Calu3 (cell line): Measurements from ENCODE around the gene POU2F2. TPM values are rescaled to one million over a fixed set of nuclear protein-coding genes. Genes with fewer than 3 reads are reported as not detected.
"Not testable (repeated sequence)": the region's sequence is repeated elsewhere in the genome, so short reads cannot be mapped to it uniquely, and the experiment has no call there.

Experiments used
- BruUV-seq: library from RNA; stranded (reverse); fragments of 400-500 nt; replicated peaks from 2 replicates; lab custom pipeline; 2021; lab: Mats Ljungman, UMichigan
- CTCF ChIA-PET: fragments of 300-600 bp; sonication (Branson Sonifier 250); formaldehyde crosslinking; loops from one replicate; lab custom pipeline; 2022; ENCODE audit warnings: antibody characterized with exemption; lab: Charles Lee
- DNase-seq: peaks from one replicate; pipeline ENCODE4 v3.0.0; 2022
- H3K27ac Mint-ChIP-seq: one replicate; pipeline ENCODE4 v1.8.0; 2022; ENCODE audit warnings: mixed read lengths; ENCODE audit not compliant: unreplicated experiment
- H3K27me3 Mint-ChIP-seq: one replicate; pipeline ENCODE4 v1.8.0; 2022; ENCODE audit warnings: mixed read lengths; ENCODE audit not compliant: unreplicated experiment
- H3K36me3 Mint-ChIP-seq: one replicate; pipeline ENCODE4 v1.8.0; 2022; ENCODE audit warnings: mild to moderate bottlenecking, moderate library complexity, mixed read lengths; ENCODE audit not compliant: insufficient read depth, unreplicated experiment
- H3K4me1 Mint-ChIP-seq: one replicate; pipeline ENCODE4 v1.8.0; 2022; ENCODE audit warnings: mild to moderate bottlenecking, low read depth, mixed read lengths; ENCODE audit not compliant: unreplicated experiment
- H3K4me3 Mint-ChIP-seq: one replicate; pipeline ENCODE4 v1.8.0; 2022; ENCODE audit warnings: mild to moderate bottlenecking, low read depth, moderate library complexity, mixed read lengths; ENCODE audit not compliant: unreplicated experiment
- H3K9me3 Mint-ChIP-seq: one replicate; pipeline ENCODE4 v1.8.0; 2022; ENCODE audit warnings: low read depth, mixed read lengths; ENCODE audit not compliant: unreplicated experiment
- CTCF ChIP-seq: fragments of 200-600 bp; IDR thresholded peaks from one replicate; pipeline ENCODE4 v1.8.0; 2022; ENCODE audit warnings: antibody characterized with exemption; ENCODE audit not compliant: unreplicated experiment
- intact Hi-C: fragments of 100-400 bp; cut with micrococcal nuclease; formaldehyde crosslinking; loops from one replicate; pipeline ENCODE4 v1.10.0; 2022; ENCODE audit not compliant: unreplicated experiment
- total RNA-seq: library from RNA; stranded (reverse); gene quantifications from 2 replicates; pipeline ENCODE4 v1.2.3, GENCODE V29; 2022

POU2F2 gene
- total RNA-seq, 1 experiment from 2014 or later = 4.6 TPM

- Mint-ChIP-seq H3K36me3 (no peaks in the 10 kb centered on the region), H3K4me3 (no peak overlapping the region), H3K9me3 (no peaks in the 10 kb centered on the region), H3K27me3 (peaks cover 44% of the 10 kb centered on the region), H3K27ac (no peak overlapping the region), H3K4me1 (no peaks in the 10 kb centered on the region)
- intact Hi-C loops = no loop called here
- CTCF ChIA-PET = interaction anchor here (0.6 to 1.1 kb wide), 2 partner anchors 10 to 586 kb away, joined by 3 to 4 read pairs; no protein-coding TSS in a partner anchor
- BruUV-seq = no TSS peak
- DNase-seq = no peak
- no peak for TF ChIP-seq CTCF
Observed at GRCh38 chr19:42042455-42043170, 89.6 kb downstream of the POU2F2 start.

- H3K27ac Mint-ChIP-seq, DNase-seq, intact Hi-C loops, H3K36me3 Mint-ChIP-seq, H3K4me1 Mint-ChIP-seq, H3K4me3 Mint-ChIP-seq, CTCF ChIA-PET, H3K9me3 Mint-ChIP-seq, BruUV-seq: not testable (repeated sequence)
- peaks cover 34% of the 10 kb centered on the region for H3K27me3 Mint-ChIP-seq
Observed at GRCh38 chr19:42040491-42040890, 91.8 kb downstream of the POU2F2 start.

- H3K27ac Mint-ChIP-seq = no peak overlapping the region
- BruUV-seq = no TSS peak
- TF ChIP-seq CTCF = no peak
- no peaks in the 10 kb centered on the region for H3K9me3 Mint-ChIP-seq
- no peaks in the 10 kb centered on the region for H3K4me1 Mint-ChIP-seq
- CTCF ChIA-PET = no interaction called here
- DNase-seq = no peak
- H3K27me3 Mint-ChIP-seq = peaks cover 31% of the 10 kb centered on the region
- intact Hi-C loops = no loop called here
- H3K36me3 Mint-ChIP-seq = no peaks in the 10 kb centered on the region
- H3K4me3 Mint-ChIP-seq = no peak overlapping the region
Observed at GRCh38 chr19:42040031-42040430, 92.2 kb downstream of the POU2F2 start.

GRCh38 chr19:42038666-42039065 lies 93.6 kb downstream of the POU2F2 start:
- H3K27me3 Mint-ChIP-seq = peaks cover 28% of the 10 kb centered on the region
- intact Hi-C loops = no loop called here
- no peak overlapping the region for H3K4me3 Mint-ChIP-seq
- CTCF ChIA-PET = no interaction called here
- H3K36me3 Mint-ChIP-seq = peaks cover 5% of the 10 kb centered on the region
- peaks cover 9% of the 10 kb centered on the region for H3K4me1 Mint-ChIP-seq
- BruUV-seq = no TSS peak
- no peak for DNase-seq
- TF ChIP-seq CTCF = no peak
- H3K9me3 Mint-ChIP-seq = no peaks in the 10 kb centered on the region
- no peak overlapping the region for H3K27ac Mint-ChIP-seq

GRCh38 chr19:42037649-42038048 lies 94.6 kb downstream of the POU2F2 start:
- peaks cover 5% of the 10 kb centered on the region for H3K36me3 Mint-ChIP-seq

More at GRCh38 chr19:42037649-42038048, 94.6 kb downstream of the POU2F2 start:
- H3K27me3 Mint-ChIP-seq = peaks cover 25% of the 10 kb centered on the region
- BruUV-seq = no TSS peak
- H3K4me1 Mint-ChIP-seq = peaks cover 13% of the 10 kb centered on the region
- no peak overlapping the region for H3K4me3 Mint-ChIP-seq
- H3K27ac Mint-ChIP-seq = no peak overlapping the region
- no peak for TF ChIP-seq CTCF
- intact Hi-C loops = no loop called here
- CTCF ChIA-PET = interaction anchor here (0.6 kb wide), 1 partner anchor 430 kb away, joined by 3 read pairs; no protein-coding TSS in a partner anchor
- DNase-seq = no peak
- no peaks in the 10 kb centered on the region for H3K9me3 Mint-ChIP-seq
